Neural cell (in vitro differentiated cells): ENCODE measurements around the gene HLF. TPM values are rescaled to one million over a fixed set of nuclear protein-coding genes. Genes with fewer than 3 reads are reported as not detected.

Experiments
- H2AFZ ChIP-seq: fragments of 200-600, 300-800 bp; sonication (generic), shearing (Covaris generic); 2 replicates; pipeline ENCODE4 v1.6.0; 2014; ENCODE audit warnings: low read depth, mild to moderate bottlenecking, antibody characterized with exemption, low read length, moderate library complexity
- H3F3A ChIP-seq: fragments of 200-600 bp; shearing (Covaris generic); 2 replicates; pipeline ENCODE4 v1.6.1; 2016; ENCODE audit warnings: mild to moderate bottlenecking, moderate library complexity, mixed read lengths, antibody characterized with exemption, low read length; ENCODE audit not compliant: insufficient read depth, poor library complexity, severe bottlenecking
- H3K27ac ChIP-seq: fragments of 200-600, 300-800 bp; sonication (generic), shearing (Covaris generic); 2 replicates; pipeline ENCODE4 v1.5.1; 2014; ENCODE audit warnings: mild to moderate bottlenecking, low read length, moderate library complexity
- H3K27me3 ChIP-seq: fragments of 300-800, 200-600 bp; sonication (generic), shearing (Covaris generic); 2 replicates; pipeline ENCODE4 v1.6.0; 2014; ENCODE audit warnings: mild to moderate bottlenecking, low read depth, low read length, moderate library complexity; ENCODE audit not compliant: insufficient read depth
- H3K36me3 ChIP-seq: fragments of 300-800, 200-600 bp; sonication (generic), shearing (Covaris generic); 2 replicates; pipeline ENCODE4 v1.5.1; 2014; ENCODE audit warnings: mild to moderate bottlenecking, antibody characterized with exemption, low read length, moderate library complexity; ENCODE audit not compliant: insufficient read depth
- H3K4me2 ChIP-seq: fragments of 300-800, 200-600 bp; sonication (generic), shearing (Covaris generic); 2 replicates; pipeline ENCODE4 v1.6.0; 2014; ENCODE audit warnings: mild to moderate bottlenecking, low read length
- H3K4me3 ChIP-seq: fragments of 300-800, 200-600 bp; sonication (generic), shearing (Covaris generic); 2 replicates; pipeline ENCODE4 v1.5.1; 2014; ENCODE audit warnings: mild to moderate bottlenecking, low read length, moderate library complexity
- H3K79me2 ChIP-seq: fragments of 200-600 bp; shearing (Covaris generic); replicated peaks from 2 replicates; pipeline ENCODE4 v1.6.0; 2014; ENCODE audit warnings: mild to moderate bottlenecking, low read length, moderate library complexity; ENCODE audit not compliant: insufficient read depth
- H3K9ac ChIP-seq: fragments of 300-800, 200-600 bp; sonication (generic), shearing (Covaris generic); 2 replicates; pipeline ENCODE4 v1.6.1; 2016; ENCODE audit warnings: mild to moderate bottlenecking, low read length, mixed read lengths
- H3K9me2 ChIP-seq: fragments of 200-600 bp; shearing (Covaris generic); 2 replicates; pipeline ENCODE4 v1.6.1; 2016; ENCODE audit warnings: mild to moderate bottlenecking, low read length, mixed read lengths; ENCODE audit not compliant: insufficient read depth
- H3K9me3 ChIP-seq: fragments of 200-600, 300-800 bp; sonication (generic), shearing (Covaris generic); 2 replicates; pipeline ENCODE4 v1.6.1; 2016; ENCODE audit warnings: mild to moderate bottlenecking, mixed run types, low read length, moderate library complexity, mixed read lengths
- H4K20me1 ChIP-seq: fragments of 200-600 bp; shearing (Covaris generic); 2 replicates; pipeline ENCODE4 v1.6.1; 2016; ENCODE audit warnings: mild to moderate bottlenecking, mixed run types; ENCODE audit not compliant: insufficient read depth
- CTCF ChIP-seq: fragments of 450-650 bp; IDR thresholded peaks from 2 replicates; pipeline ENCODE4 v1.5.1; 2014; ENCODE audit warnings: antibody characterized with exemption, mild to moderate bottlenecking, moderate library complexity; ENCODE audit not compliant: poor library complexity, severe bottlenecking
- EP300 ChIP-seq: fragments of 450-650 bp; conservative IDR thresholded peaks from 2 replicates; pipeline ENCODE4 v1.6.1; 2014; ENCODE audit warnings: antibody characterized with exemption, mild to moderate bottlenecking, moderate library complexity; ENCODE audit not compliant: poor library complexity, severe bottlenecking
- EZH2 ChIP-seq: fragments of 200-600, 300-800 bp; shearing (Covaris generic), sonication (generic); IDR thresholded peaks from 2 replicates; pipeline ENCODE4 v1.6.1; 2014; ENCODE audit warnings: antibody characterized with exemption, low read length, borderline replicate concordance, mild to moderate bottlenecking; ENCODE audit not compliant: insufficient read depth, poor library complexity, severe bottlenecking
- MXI1 ChIP-seq: fragments of 450-650 bp; conservative IDR thresholded peaks from 2 replicates; pipeline ENCODE4 v1.6.1; 2014; ENCODE audit warnings: antibody characterized with exemption, mild to moderate bottlenecking; ENCODE audit not compliant: poor library complexity, severe bottlenecking
- POLR2AphosphoS5 ChIP-seq: IDR thresholded peaks from 2 replicates; pipeline ENCODE4 v1.6.1; 2012
- RAD21 ChIP-seq: fragments of 450-650 bp; conservative IDR thresholded peaks from 2 replicates; pipeline ENCODE4 v1.6.1; 2014; ENCODE audit warnings: antibody characterized with exemption, mild to moderate bottlenecking, moderate library complexity
- REST ChIP-seq: IDR thresholded peaks from 2 replicates; pipeline ENCODE4 v1.6.1; 2012; ENCODE audit warnings: borderline replicate concordance
- SMC3 ChIP-seq: fragments of 450-650 bp; conservative IDR thresholded peaks from 2 replicates; pipeline ENCODE4 v1.6.1; 2014; ENCODE audit warnings: antibody characterized with exemption, mild to moderate bottlenecking, moderate library complexity; ENCODE audit not compliant: poor library complexity
- TAF1 ChIP-seq: IDR thresholded peaks from 2 replicates; pipeline ENCODE4 v1.6.1; 2012; ENCODE audit warnings: low read depth
- polyA plus RNA-seq: library from polyadenylated mRNA; depleted of rRNA; stranded (reverse); fragments of >200 nt; gene quantifications from 2 replicates; pipeline ENCODE4 v1.2.3, GENCODE V29; 2014

HLF gene
- polyA plus RNA-seq, 1 donor from 2014 or later: 0.71 TPM

GRCh38 chr17:55366020-55366481 lies 101.3 kb downstream of the HLF start:
- no peaks in the 10 kb centered on the region for H3K27me3 ChIP-seq
- no peaks in the 10 kb centered on the region for H3K9me2 ChIP-seq
- no peak overlapping the region for H3K27ac ChIP-seq
- no peak overlapping the region for H2AFZ ChIP-seq
- no peaks in the 10 kb centered on the region for H3F3A ChIP-seq
- no peak overlapping the region for H3K9ac ChIP-seq
- no peak overlapping the region for H3K4me3 ChIP-seq
- no peaks in the 10 kb centered on the region for H3K79me2 ChIP-seq
- H3K36me3 ChIP-seq: no peaks in the 10 kb centered on the region
- H4K20me1 ChIP-seq: no peaks in the 10 kb centered on the region
- no peak overlapping the region for H3K4me2 ChIP-seq
- TF ChIP-seq CTCF (no peak), RAD21 (no peak), TAF1 (no peak), POLR2AphosphoS5 (no peak), MXI1 (no peak), EP300 (no peak), REST (no peak), SMC3 (no peak), EZH2 (no peak)
- no peaks in the 10 kb centered on the region for H3K9me3 ChIP-seq

GRCh38 chr17:55368706-55369105 lies 103.9 kb downstream of the HLF start:
- TF ChIP-seq RAD21 (no peak), POLR2AphosphoS5 (no peak), MXI1 (no peak), CTCF (no peak), EZH2 (no peak), EP300 (no peak), SMC3 (no peak), REST (no peak), TAF1 (no peak)
- H3K79me2 ChIP-seq: no peaks in the 10 kb centered on the region
- no peak overlapping the region for H3K4me2 ChIP-seq
- no peaks in the 10 kb centered on the region for H3K27me3 ChIP-seq
- no peak overlapping the region for H3K27ac ChIP-seq
- H3F3A ChIP-seq: no peaks in the 10 kb centered on the region
- H3K4me3 ChIP-seq: no peak overlapping the region
- H3K9me2 ChIP-seq: no peaks in the 10 kb centered on the region
- H3K36me3 ChIP-seq: no peaks in the 10 kb centered on the region
- no peak overlapping the region for H2AFZ ChIP-seq
- H3K9ac ChIP-seq: no peak overlapping the region
- no peaks in the 10 kb centered on the region for H3K9me3 ChIP-seq
- H4K20me1 ChIP-seq: no peaks in the 10 kb centered on the region
